Coronary artery (tissue), 2 donors: Measurements from ENCODE around the gene RAP1B.

Source experiments
- DNase-seq: peaks from one replicate; pipeline ENCODE4 v3.0.0-alpha.2; 2017; ENCODE audit warnings: low spot score
- H3K27ac ChIP-seq, 2 donors: fragments of 200-600 bp; sonication (generic); one replicate each; pipeline ENCODE4 v1.5.1; 2016 to 2019
- H3K4me3 ChIP-seq: fragments of 200-600 bp; sonication (generic); 2 replicates; pipeline ENCODE4 v1.5.1; 2016; ENCODE audit warnings: mild to moderate bottlenecking, moderate library complexity
- CTCF ChIP-seq: fragments of 200-600 bp; sonication (generic); IDR thresholded peaks from one replicate; pipeline ENCODE4 v1.5.1; 2019; ENCODE audit warnings: antibody characterized with exemption

The RAP1B gene

GRCh38 chr12:68622250-68622649 lies 11.6 kb downstream of the RAP1B start:
- no peak for TF ChIP-seq CTCF
- no peak overlapping the region for H3K4me3 ChIP-seq
- H3K27ac ChIP-seq: no peak overlapping the region
- DNase-seq: no peak

- H3K27ac ChIP-seq: no peak overlapping the region
- no peak overlapping the region for H3K4me3 ChIP-seq
- TF ChIP-seq CTCF: no peak
- no peak for DNase-seq
Measured at GRCh38 chr12:68623059-68623458, 12.4 kb downstream of the RAP1B start.

- DNase-seq: no peak
- Histone ChIP-seq H3K4me3 (no peak overlapping the region), H3K27ac (no peak overlapping the region)
- no peak for TF ChIP-seq CTCF
Measured at GRCh38 chr12:68623984-68624383, 13.3 kb downstream of the RAP1B start.

- Histone ChIP-seq H3K27ac (no peak overlapping the region), H3K4me3 (no peak overlapping the region)
- TF ChIP-seq CTCF: no peak
- no peak for DNase-seq
Measured at GRCh38 chr12:68624933-68625332, 14.2 kb downstream of the RAP1B start.

- no peak overlapping the region for H3K27ac ChIP-seq
- DNase-seq: no peak
- TF ChIP-seq CTCF: no peak
- H3K4me3 ChIP-seq: no peak overlapping the region
Measured at GRCh38 chr12:68627673-68628319, 17.1 kb downstream of the RAP1B start.

GRCh38 chr12:68628698-68629097 lies 18.0 kb downstream of the RAP1B start:
- no peak for TF ChIP-seq CTCF
- DNase-seq: no peak

GRCh38 chr12:68630050-68630449 lies 19.4 kb downstream of the RAP1B start:
- DNase-seq: no peak
- Histone ChIP-seq H3K4me3 (no peak overlapping the region), H3K27ac (no peak overlapping the region)
- TF ChIP-seq CTCF: no peak

More at GRCh38 chr12:68628698-68629097, 18.0 kb downstream of the RAP1B start:
- no peak overlapping the region for H3K4me3 ChIP-seq
- no peak overlapping the region for H3K27ac ChIP-seq
